GM21381 (cell line): ENCODE results near the gene SNX10.

Experiments
- ATAC-seq: cut with Tn5 transposase; IDR thresholded peaks from one replicate; pipeline ENCODE4 v1.9.1; 2021; ENCODE audit warnings: mild to moderate bottlenecking, moderate library complexity; ENCODE audit not compliant: unreplicated experiment

The SNX10 gene

GRCh38 chr7:26332698-26333097 is 41.0 kb downstream of the SNX10 start:
- ATAC-seq = no peak

- no peak for ATAC-seq
These were observed 42.7 kb downstream of the SNX10 start for GRCh38 chr7:26334166-26334859.

- no peak for ATAC-seq
These were observed 45.7 kb downstream of the SNX10 start for GRCh38 chr7:26337232-26337865.

- ATAC-seq = no peak
These were observed 48.9 kb downstream of the SNX10 start for GRCh38 chr7:26340476-26341018.

- ATAC-seq = no peak
These were observed 51.7 kb downstream of the SNX10 start for GRCh38 chr7:26343320-26343832.

- no peak for ATAC-seq
These were observed 52.2 kb downstream of the SNX10 start for GRCh38 chr7:26343837-26344236.

- no peak for ATAC-seq
These were observed 53.5 kb downstream of the SNX10 start for GRCh38 chr7:26345202-26345601.

- ATAC-seq = no peak
These were observed 54.2 kb downstream of the SNX10 start for GRCh38 chr7:26345837-26346236.

GRCh38 chr7:26346611-26347203 is 55.0 kb downstream of the SNX10 start:
- no peak for ATAC-seq

- ATAC-seq = peak; percentile 51
These were observed 56.7 kb downstream of the SNX10 start for GRCh38 chr7:26348234-26348851.

GRCh38 chr7:26349005-26349915 is 57.6 kb downstream of the SNX10 start:
- no peak for ATAC-seq

- ATAC-seq = no peak
These were observed 59.5 kb downstream of the SNX10 start for GRCh38 chr7:26351171-26351570.

- no peak for ATAC-seq
These were observed 64.6 kb downstream of the SNX10 start for GRCh38 chr7:26356229-26356628.

- no peak for ATAC-seq
These were observed 65.5 kb downstream of the SNX10 start for GRCh38 chr7:26356929-26357798.

GRCh38 chr7:26357799-26358151 is 66.1 kb downstream of the SNX10 start:
- no peak for ATAC-seq

- no peak for ATAC-seq
These were observed 69.0 kb downstream of the SNX10 start for GRCh38 chr7:26360650-26361049.

GRCh38 chr7:26361637-26362036 is 70.0 kb downstream of the SNX10 start:
- ATAC-seq = no peak

GRCh38 chr7:26363465-26363864 is 71.8 kb downstream of the SNX10 start:
- ATAC-seq = no peak

- peak; percentile 76 for ATAC-seq
These were observed 73.6 kb downstream of the SNX10 start for GRCh38 chr7:26365077-26365900.
